Measurements from ENCODE around the gene ZFP57.

GRCh38 chr6:29656157-29656556, 24.8 kb downstream of the ZFP57 start:
- TF ChIP-seq CTCF (conservative IDR thresholded peaks at IDR 0.05; ENCODE audit: low read length) (no peak), EZH2phosphoT487 (IDR thresholded peaks at IDR 0.05; ENCODE audit: borderline replicate concordance) (no peak)
